OCI-LY7 (cell line): ENCODE measurements around the gene HOXA7. TPM values are rescaled to one million over a fixed set of nuclear protein-coding genes. Genes with fewer than 3 reads are reported as not detected.

Experiments used
- BruUV-seq: library from RNA; stranded (reverse); fragments of 400-500 nt; replicated peaks from 2 replicates; lab custom pipeline; 2021; lab: Mats Ljungman, UMichigan
- CTCF ChIA-PET: fragments of 300-600 bp; sonication (Branson Sonifier 250); formaldehyde crosslinking; loops from one replicate; lab custom pipeline; 2022; ENCODE audit warnings: antibody characterized with exemption; ENCODE audit not compliant: unreplicated experiment; lab: Charles Lee
- POLR2A ChIA-PET: fragments of 300-600 bp; sonication (Branson Sonifier 250); formaldehyde crosslinking; loops from one replicate; lab custom pipeline; 2022; ENCODE audit warnings: antibody characterized with exemption; lab: Charles Lee
- DNase-seq: peaks from one replicate; pipeline ENCODE4 v3.0.0-alpha.2; 2015; ENCODE audit warnings: low spot score
- H2AFZ ChIP-seq: fragments of 200-600 bp; sonication (generic), shearing (Covaris generic); 2 replicates; pipeline ENCODE4 v1.6.1; 2014; ENCODE audit warnings: mild to moderate bottlenecking, antibody characterized with exemption, low read length, moderate library complexity
- H3K27ac ChIP-seq: fragments of 200-600 bp; sonication (generic); 2 replicates; pipeline ENCODE4 v1.5.1; 2014; ENCODE audit warnings: mixed run types, low read depth, mild to moderate bottlenecking, moderate library complexity, low read length, inconsistent platforms; ENCODE audit not compliant: poor library complexity, severe bottlenecking
- H3K36me3 ChIP-seq: fragments of 200-600 bp; sonication (generic); 2 replicates; pipeline ENCODE4 v1.6.1; 2014; ENCODE audit warnings: mild to moderate bottlenecking, antibody characterized with exemption, low read length, moderate library complexity, mixed read lengths; ENCODE audit not compliant: insufficient read depth
- H3K4me1 ChIP-seq: fragments of 200-600 bp; sonication (generic); 2 replicates; pipeline ENCODE4 v1.5.1; 2014; ENCODE audit warnings: mild to moderate bottlenecking, low read length; ENCODE audit not compliant: insufficient read depth, poor library complexity, severe bottlenecking
- H3K4me2 ChIP-seq: fragments of 200-600 bp; sonication (generic); 2 replicates; pipeline ENCODE4 v1.6.1; 2014; ENCODE audit warnings: mild to moderate bottlenecking, low read length
- H3K4me3 ChIP-seq: fragments of 200-600 bp; sonication (generic); 2 replicates; pipeline ENCODE4 v1.5.1; 2014; ENCODE audit warnings: mild to moderate bottlenecking, low read depth, low read length; ENCODE audit not compliant: poor library complexity, severe bottlenecking
- H3K79me2 ChIP-seq: fragments of 200-600 bp; sonication (generic); 2 replicates; pipeline ENCODE4 v1.6.1; 2016; ENCODE audit warnings: low read depth, mild to moderate bottlenecking, low read length, moderate library complexity, mixed read lengths; ENCODE audit not compliant: insufficient read depth
- H3K9me2 ChIP-seq: fragments of 200-600 bp; sonication (generic); 2 replicates; pipeline ENCODE4 v1.6.1; 2016; ENCODE audit warnings: mild to moderate bottlenecking, low read length, mixed read lengths; ENCODE audit not compliant: insufficient read depth
- H3K9me3 ChIP-seq: fragments of 200-600 bp; sonication (generic); 2 replicates; pipeline ENCODE4 v1.6.1; 2014; ENCODE audit warnings: mild to moderate bottlenecking, mixed run types, low read length, mixed read lengths
- H4K20me1 ChIP-seq: fragments of 200-600 bp; sonication (generic); 2 replicates; pipeline ENCODE4 v1.6.1; 2014; ENCODE audit warnings: mild to moderate bottlenecking, antibody characterized with exemption, low read length, moderate library complexity, mixed read lengths; ENCODE audit not compliant: insufficient read depth
- CTCF ChIP-seq: fragments of 200-600 bp; sonication (generic); conservative IDR thresholded peaks from 2 replicates; pipeline ENCODE4 v1.5.1; 2014; ENCODE audit warnings: mild to moderate bottlenecking, antibody characterized with exemption, low read length, moderate library complexity, mixed read lengths
- EZH2phosphoT487 ChIP-seq: fragments of 200-600 bp; sonication (generic); IDR thresholded peaks from 2 replicates; pipeline ENCODE4 v1.6.1; 2018; ENCODE audit warnings: low read depth, borderline replicate concordance, mild to moderate bottlenecking, mixed run types, antibody characterized with exemption, low read length, moderate library complexity, mixed read lengths
- intact Hi-C: fragments of 100-400 bp; cut with micrococcal nuclease; formaldehyde crosslinking; loops from one replicate; pipeline ENCODE4 v1.10.0; 2022; ENCODE audit not compliant: unreplicated experiment
- total RNA-seq, 2 experiments: library from RNA; depleted of rRNA in 1 of 2; stranded (reverse); fragments of >200 nt in 1 of 2; shearing (Covaris generic) in 1 of 2; gene quantifications; 2 replicates each; pipeline ENCODE4 v1.2.3, GENCODE V29; 2014 to 2022

HOXA7 gene
- total RNA-seq, 2 experiments from 2014 or later, result 1.2 to 6.0 TPM

- Histone ChIP-seq H3K9me3 (no peaks in the 10 kb centered on the region), H3K4me1 (no peaks in the 10 kb centered on the region), H3K36me3 (peaks cover 15% of the 10 kb centered on the region), H4K20me1 (no peaks in the 10 kb centered on the region), H2AFZ (no peak overlapping the region), H3K79me2 (no peaks in the 10 kb centered on the region), H3K4me3 (no peak overlapping the region), H3K4me2 (peak overlapping the region; percentile 47; the same call in 1 of the 2 replicates), H3K9me2 (no peaks in the 10 kb centered on the region), H3K27ac (no peak overlapping the region)
- TF ChIP-seq CTCF (no peak), EZH2phosphoT487 (no peak)
- intact Hi-C loops, result no loop called here
- ChIA-PET CTCF (no interaction called here), POLR2A (interaction anchor here (0.6 kb wide), 1 partner anchor 462 kb away, joined by 3 read pairs; no protein-coding TSS in a partner anchor)
- no peak for DNase-seq
- BruUV-seq, result no TSS peak
Observed at GRCh38 chr7:27142580-27143022, 13.9 kb downstream of the HOXA7 start.

- H3K4me2 ChIP-seq, result no peak overlapping the region
- BruUV-seq, result no TSS peak
- CTCF ChIA-PET, result no interaction called here
Observed at GRCh38 chr7:27141923-27142579, 14.4 kb downstream of the HOXA7 start.

More at GRCh38 chr7:27141923-27142579, 14.4 kb downstream of the HOXA7 start:
- Histone ChIP-seq H3K27ac (no peak overlapping the region), H3K36me3 (peaks cover 15% of the 10 kb centered on the region), H2AFZ (no peak overlapping the region), H3K79me2 (no peaks in the 10 kb centered on the region), H3K4me3 (no peak overlapping the region), H3K9me2 (no peaks in the 10 kb centered on the region), H3K9me3 (no peaks in the 10 kb centered on the region), H3K4me1 (no peaks in the 10 kb centered on the region), H4K20me1 (no peaks in the 10 kb centered on the region)
- POLR2A ChIA-PET, result interaction anchor here (0.8 kb wide), 1 partner anchor 10 kb away, joined by 3 read pairs; no protein-coding TSS in a partner anchor
- intact Hi-C loops, result no loop called here
- no peak for TF ChIP-seq CTCF
- no peak for TF ChIP-seq EZH2phosphoT487
- DNase-seq, result no peak
